Testis (tissue), 3 donors: ENCODE results near the gene ARSA. TPM values are rescaled to one million over a fixed set of nuclear protein-coding genes. Genes with fewer than 3 reads are reported as not detected.

Experiments
- DNase-seq: peaks from one replicate; pipeline ENCODE4 v3.0.0-alpha.2; 2019
- H3K27ac ChIP-seq, 2 donors: fragments of 200-600 bp; sonication (generic); one replicate each; pipeline ENCODE4 v1.5.1; 2019
- H3K27me3 ChIP-seq: fragments of 200-600 bp; sonication (generic); one replicate; pipeline ENCODE4 v1.5.1; 2019
- H3K36me3 ChIP-seq: fragments of 200-600 bp; sonication (generic); one replicate; pipeline ENCODE4 v1.5.1; 2017; ENCODE audit warnings: low read depth; ENCODE audit errors: missing control alignments
- H3K4me1 ChIP-seq: fragments of 200-600 bp; sonication (generic); one replicate; pipeline ENCODE4 v1.5.1; 2019
- H3K4me3 ChIP-seq, 2 donors: fragments of 200-600 bp; sonication (generic); one replicate each; pipeline ENCODE4 v1.5.1; 2017 to 2019
- H3K9me3 ChIP-seq: fragments of 200-600 bp; sonication (generic); one replicate; pipeline ENCODE4 v1.5.1; 2017
- CTCF ChIP-seq, 3 experiments: fragments of 450-650 bp in 2 of 3; fragments of 200-600 bp in 1 of 3; sonication (generic) in 1 of 3; IDR thresholded peaks; one replicate each; pipeline ENCODE4 v1.5.1; 2016 to 2019; ENCODE audit warnings: antibody characterized with exemption in 3 of 3, mild to moderate bottlenecking in 2 of 3, moderate library complexity in 1 of 3
- POLR2A ChIP-seq: fragments of 450-650 bp; IDR thresholded peaks from one replicate; pipeline ENCODE4 v1.6.1; 2017; ENCODE audit warnings: antibody characterized with exemption, mild to moderate bottlenecking, moderate library complexity
- whole genome bisulfite sequencing, 2 donors: methylation state at CpG; one replicate each; pipeline ENCODE4 v1.1.5; 2018; 5-methylcytosine and 5-hydroxymethylcytosine counted together
- intact Hi-C: fragments of 100-400 bp; cut with DNase I; formaldehyde crosslinking; loops from one replicate; pipeline ENCODE4 v1.15.1; 2023; ENCODE audit warnings: low total_unique reads
- polyA plus RNA-seq: library from polyadenylated mRNA; stranded (reverse); fragments of 350-450 nt; fragmentation: Illumina TruSeq; extraction: RNeasy Lipid Tissue Mini Kit (QIAGEN cat#74804); gene quantifications from one replicate; pipeline ENCODE4 v1.2.3, GENCODE V29; 2014; ENCODE audit warnings: low read depth, low replicate concordance; ENCODE audit not compliant: insufficient read depth
- total RNA-seq, 2 donors: library from RNA; depleted of rRNA; stranded (reverse); fragments of >200 nt; gene quantifications; one replicate each; pipeline ENCODE4 v1.2.3, GENCODE V29; 2016

ARSA gene
- total and polyA plus RNA-seq, 3 donors from 2014 or later = 60.9 to 95.9 (median 73.5) TPM

DNA sequence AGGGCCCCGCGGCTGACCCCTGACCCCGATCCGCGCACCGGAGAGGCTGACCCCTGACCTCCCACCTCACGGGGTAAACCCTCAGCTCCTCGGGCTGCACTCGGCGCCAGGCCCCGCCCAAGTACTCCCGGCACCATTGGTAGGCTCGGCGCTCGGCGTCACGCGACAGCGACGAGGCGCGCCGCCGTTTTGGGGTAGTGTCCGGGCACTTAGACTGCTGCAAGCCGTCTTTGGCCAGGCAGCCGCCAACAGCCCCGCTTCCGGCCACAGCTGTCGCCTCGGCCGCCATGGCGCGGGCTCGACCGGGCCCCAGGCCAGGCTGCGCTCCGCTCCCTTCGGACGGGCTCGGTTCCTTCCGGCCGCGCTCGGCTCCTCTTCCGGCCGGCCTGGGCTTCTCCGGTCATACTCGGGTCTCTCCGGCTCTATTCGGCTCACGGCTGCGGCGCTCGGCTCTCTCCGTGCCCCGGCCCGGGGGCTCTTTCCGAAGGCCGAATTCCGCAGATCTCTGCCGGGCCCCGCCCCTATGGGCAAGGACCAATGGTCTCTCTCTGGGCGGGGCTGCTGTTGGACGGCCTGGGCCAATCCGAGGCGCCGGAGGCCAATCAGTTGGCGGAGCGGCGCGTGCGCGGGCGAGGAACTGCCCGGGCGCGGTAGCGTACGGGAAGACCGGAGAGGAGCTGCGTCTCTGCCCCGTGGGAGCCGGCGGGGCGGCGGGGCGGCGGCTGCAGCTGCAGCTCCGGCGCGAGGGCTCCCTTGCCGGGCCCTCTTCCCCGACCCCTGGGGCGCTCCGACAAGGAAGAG, 45.3 kb downstream of the ARSA start, which contains the start of gene CHKB:
Gene CHKB, minus strand, starts transcription at position 357 of the 801 bp plus-strand sequence. Its CDS starts 68 bp downstream, at position 289.
- Histone ChIP-seq H3K27ac (peak within 1 kb of the TSS; percentile 96 to 97), H3K9me3 (no peaks in the 10 kb centered on the region), H3K27me3 (no peaks in the 10 kb centered on the region), H3K4me1 (peaks cover 23% of the 10 kb centered on the region), H3K36me3 (no peaks in the 10 kb centered on the region), H3K4me3 (peak within 1 kb of the TSS; percentile 81 to 97)
- peak; percentile 99 for DNase-seq
- WGBS, 2 donors = 1% methylated on average over 81 of the region's 96 CpGs; no CpG with 5 or more reads in 1 of the 2 donors
- peak; percentile 2 for TF ChIP-seq POLR2A
- no peak for TF ChIP-seq CTCF (IDR thresholded peaks at IDR 0.05)
- intact Hi-C loops = no loop called here

DNA sequence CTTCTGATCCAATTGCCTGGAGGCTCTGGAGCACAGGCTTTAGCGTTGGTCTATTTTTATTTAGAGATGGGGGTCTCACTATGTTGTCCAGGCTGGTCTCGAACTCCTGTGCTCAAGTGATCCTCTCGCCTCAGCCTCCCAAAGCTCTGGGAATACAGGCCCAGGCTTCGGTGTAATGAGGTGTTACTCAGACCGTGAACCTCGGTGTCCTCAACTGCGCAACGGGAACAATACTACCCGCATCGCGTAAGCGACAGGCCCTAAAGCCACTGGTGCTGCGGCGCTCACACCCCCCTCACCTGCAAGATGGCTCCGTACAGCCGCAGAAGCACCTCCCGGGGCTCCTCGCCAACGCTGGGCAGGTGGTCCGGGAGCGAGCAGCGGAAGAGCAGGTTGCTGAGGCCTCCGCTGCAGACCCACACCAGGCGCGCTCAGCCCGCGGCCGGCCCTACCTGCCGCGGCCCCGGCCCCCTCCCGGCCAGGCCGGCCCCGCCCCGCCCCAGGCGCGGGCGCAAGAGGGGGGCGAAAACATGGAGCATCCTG, 45.9 kb downstream of the ARSA start:
- WGBS, 2 donors = 7 to 29% methylated on average over 6 to 37 of the region's 39 CpGs
- no peak for DNase-seq
- intact Hi-C loops = no loop called here
- Histone ChIP-seq H3K27ac (peak overlapping the region; percentile 96 to 97), H3K9me3 (no peaks in the 10 kb centered on the region), H3K36me3 (no peaks in the 10 kb centered on the region), H3K4me1 (peaks cover 23% of the 10 kb centered on the region), H3K4me3 (peak overlapping the region; percentile 81 to 97), H3K27me3 (no peaks in the 10 kb centered on the region)
- TF ChIP-seq CTCF (IDR thresholded peaks at IDR 0.05) (no peak), POLR2A (no peak)

DNA sequence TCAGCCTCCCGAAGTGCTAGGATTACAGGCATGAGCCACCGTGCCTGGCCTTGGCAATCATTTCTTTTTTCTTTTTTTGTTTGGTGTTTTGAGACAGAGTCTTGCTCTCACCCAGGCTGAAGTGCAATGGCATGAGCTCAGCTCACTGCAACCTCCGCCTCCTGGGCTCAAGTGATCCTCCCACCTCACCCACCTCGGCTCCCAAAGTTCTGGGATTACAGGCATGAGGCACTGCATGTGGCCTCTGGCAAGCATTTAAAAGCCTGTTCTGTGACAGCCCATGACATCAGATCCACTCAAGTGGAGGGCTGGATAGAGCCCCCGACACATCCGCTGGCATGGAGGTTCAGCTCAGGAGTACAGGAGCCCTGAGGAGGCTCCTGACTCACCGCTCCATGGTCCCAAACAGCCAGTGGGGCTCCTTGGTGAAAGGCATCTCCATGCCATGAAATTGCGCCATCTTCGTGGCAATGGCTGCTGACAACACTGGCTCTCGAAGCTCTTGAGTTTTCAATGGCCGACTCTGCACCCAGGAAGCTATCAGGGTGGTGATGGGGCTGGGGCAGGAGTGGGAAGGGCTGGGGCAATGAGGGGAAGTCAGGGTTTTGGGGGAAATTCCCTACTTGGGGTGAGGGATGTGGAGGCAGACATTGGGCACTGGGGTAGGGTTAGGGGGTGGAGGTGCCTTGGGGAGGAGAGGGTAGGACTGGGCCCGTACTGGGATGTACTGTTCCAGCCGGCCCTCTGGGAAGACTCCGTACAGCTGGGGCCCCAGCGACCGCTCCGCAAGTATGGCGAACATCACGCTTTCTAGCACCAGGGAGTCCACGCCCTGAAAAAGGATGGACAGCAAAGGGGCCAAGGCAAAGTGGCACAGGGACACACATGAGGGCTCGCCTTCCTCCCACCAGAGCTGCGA, 46.7 kb downstream of the ARSA start:
- no peaks in the 10 kb centered on the region for H3K9me3 ChIP-seq
- peak overlapping the region in 1 of 2 donors; percentile 96 for H3K27ac ChIP-seq
- intact Hi-C loops = no loop called here
- TF ChIP-seq CTCF (IDR thresholded peaks at IDR 0.05) (no peak), POLR2A (no peak)
- no peaks in the 10 kb centered on the region for H3K27me3 ChIP-seq
- 84% methylated on average over 19 to 22 of the region's 22 CpGs for WGBS, 2 donors
- H3K4me1 ChIP-seq = peaks cover 23% of the 10 kb centered on the region
- H3K36me3 ChIP-seq = no peaks in the 10 kb centered on the region
- no peak for DNase-seq
- H3K4me3 ChIP-seq = peak overlapping the region; percentile 81 to 97

GRCh38 chr22:50579752-50580151, 48.2 kb downstream of the ARSA start:
- DNase-seq = no peak
- 92 to 93% methylated on average over 4 of the region's 4 CpGs for WGBS, 2 donors
- H3K36me3 ChIP-seq = no peaks in the 10 kb centered on the region
- H3K9me3 ChIP-seq = no peaks in the 10 kb centered on the region
- H3K4me1 ChIP-seq = peaks cover 23% of the 10 kb centered on the region
- no peak overlapping the region for H3K27ac ChIP-seq
- no peak overlapping the region for H3K4me3 ChIP-seq
- no peaks in the 10 kb centered on the region for H3K27me3 ChIP-seq
- TF ChIP-seq CTCF (IDR thresholded peaks at IDR 0.05) = no peak
- no peak for TF ChIP-seq POLR2A
- intact Hi-C loops = no loop called here
